ENCODE measurements around the gene NR0B2.

DNA sequence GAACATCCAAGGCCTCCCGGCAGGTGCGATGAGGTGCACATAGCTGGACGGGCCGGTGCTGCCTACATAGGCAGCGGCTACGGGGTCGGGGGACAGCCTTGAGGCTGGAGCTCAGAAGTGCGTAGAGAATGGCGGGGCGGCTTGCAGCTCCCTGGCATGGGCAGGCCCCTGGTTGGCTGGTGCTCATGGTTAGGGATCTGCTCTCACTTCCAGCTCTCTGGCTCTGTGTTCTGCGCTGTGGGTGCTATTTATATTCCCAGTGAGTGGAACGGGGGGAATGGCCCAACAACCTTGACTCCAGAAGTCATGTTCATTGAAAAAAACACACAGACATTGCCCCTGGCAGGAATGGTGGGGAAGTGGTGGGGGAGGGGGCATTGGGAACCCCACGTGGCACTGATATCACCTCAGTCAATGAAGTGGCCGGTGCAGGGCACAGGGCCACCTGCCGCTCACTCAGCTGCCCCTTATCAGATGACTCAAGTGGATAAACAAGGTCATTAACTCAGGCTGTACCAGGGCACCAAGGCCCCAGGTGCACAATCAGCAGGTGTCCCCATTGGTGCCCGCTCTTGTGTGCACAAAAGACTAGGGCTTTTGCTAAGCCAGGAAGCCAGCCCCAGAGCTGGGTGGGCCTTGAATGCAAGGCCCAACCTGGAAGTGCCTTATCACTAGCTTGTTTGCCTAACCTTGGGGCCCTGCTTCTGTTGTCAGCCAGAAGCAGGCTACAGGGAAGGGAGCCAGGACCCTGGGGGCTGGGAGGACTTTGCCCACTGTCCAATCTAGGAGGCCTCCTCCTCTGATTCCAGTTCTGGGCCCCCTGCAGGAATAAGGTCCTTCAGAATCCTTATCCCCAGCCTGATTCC, at the start of gene NR0B2:
- TF ChIP-seq, protein P1, sequence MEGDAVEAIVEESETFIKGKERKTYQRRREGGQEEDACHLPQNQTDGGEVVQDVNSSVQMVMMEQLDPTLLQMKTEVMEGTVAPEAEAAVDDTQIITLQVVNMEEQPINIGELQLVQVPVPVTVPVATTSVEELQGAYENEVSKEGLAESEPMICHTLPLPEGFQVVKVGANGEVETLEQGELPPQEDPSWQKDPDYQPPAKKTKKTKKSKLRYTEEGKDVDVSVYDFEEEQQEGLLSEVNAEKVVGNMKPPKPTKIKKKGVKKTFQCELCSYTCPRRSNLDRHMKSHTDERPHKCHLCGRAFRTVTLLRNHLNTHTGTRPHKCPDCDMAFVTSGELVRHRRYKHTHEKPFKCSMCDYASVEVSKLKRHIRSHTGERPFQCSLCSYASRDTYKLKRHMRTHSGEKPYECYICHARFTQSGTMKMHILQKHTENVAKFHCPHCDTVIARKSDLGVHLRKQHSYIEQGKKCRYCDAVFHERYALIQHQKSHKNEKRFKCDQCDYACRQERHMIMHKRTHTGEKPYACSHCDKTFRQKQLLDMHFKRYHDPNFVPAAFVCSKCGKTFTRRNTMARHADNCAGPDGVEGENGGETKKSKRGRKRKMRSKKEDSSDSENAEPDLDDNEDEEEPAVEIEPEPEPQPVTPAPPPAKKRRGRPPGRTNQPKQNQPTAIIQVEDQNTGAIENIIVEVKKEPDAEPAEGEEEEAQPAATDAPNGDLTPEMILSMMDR (IDR thresholded peaks at IDR 0.05) = no peak
- TF ChIP-seq EZH2phosphoT487 (IDR thresholded peaks at IDR 0.05) = no peak

Data from neural progenitor cell (in vitro differentiated cells).